Stimulated activated CD8-positive, alpha-beta memory T cell treated with anti-CD3 and anti-CD28 coated beads, Interleukin-7, amount 100 ng/mL, for 48 hours (primary cell): ENCODE data around the gene PAQR9.

Source experiments
- DNase-seq, 2 donors: peaks; one replicate each; pipeline ENCODE4 v3.0.0-alpha.2; 2020; ENCODE audit warnings: low read depth in 1 of 2; ENCODE audit errors: extremely low read depth in 1 of 2

The PAQR9 gene

DNA sequence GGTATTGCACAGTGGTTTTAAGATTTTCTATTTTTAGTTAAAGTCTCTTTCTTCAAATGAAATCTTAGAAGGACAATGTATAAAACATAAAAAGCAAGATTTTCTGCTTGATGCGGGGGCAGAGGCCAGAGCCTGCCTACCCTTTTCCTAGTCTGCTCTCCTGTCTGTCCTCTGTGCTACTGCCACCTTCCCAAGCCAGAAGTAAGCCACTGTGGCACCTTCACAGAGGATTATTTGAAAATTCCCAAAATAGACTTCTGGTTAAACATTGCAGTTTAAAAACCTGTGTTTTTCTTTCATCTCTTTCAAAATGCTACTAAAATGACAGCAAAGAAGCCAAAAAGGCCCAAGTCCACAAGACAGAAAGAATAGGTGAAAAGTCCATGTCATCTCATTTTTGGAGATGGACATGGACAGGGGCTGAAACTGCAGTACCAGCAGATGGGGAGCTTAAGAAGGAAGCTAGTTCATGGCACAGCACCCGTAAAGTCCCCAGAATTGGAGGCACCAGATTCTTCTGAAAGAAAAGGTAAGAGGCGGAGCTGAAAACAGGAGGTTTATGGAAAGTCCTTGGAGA, 37.0 kb downstream of the PAQR9 start:
- DNase-seq = no peak

DNA sequence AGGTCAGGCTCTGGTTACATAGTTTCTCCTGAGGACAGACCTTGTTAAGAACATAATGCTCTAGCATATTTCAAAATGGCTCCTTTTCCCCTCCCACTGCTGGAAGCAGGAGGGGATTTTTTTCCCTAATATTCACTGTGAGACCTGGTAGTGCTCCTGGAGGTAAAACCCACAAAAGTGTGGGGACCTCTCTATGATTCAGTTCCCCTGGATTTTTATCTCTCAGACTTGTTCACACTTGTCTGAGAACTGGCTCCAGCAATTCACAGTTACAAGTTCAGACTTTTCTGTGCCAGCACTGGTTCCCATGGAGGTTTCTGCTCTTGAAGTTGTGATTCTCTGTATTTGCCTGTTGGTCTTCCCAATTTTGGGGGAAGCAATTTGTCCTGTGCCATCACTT, 38.3 kb downstream of the PAQR9 start:
- no peak for DNase-seq

DNA sequence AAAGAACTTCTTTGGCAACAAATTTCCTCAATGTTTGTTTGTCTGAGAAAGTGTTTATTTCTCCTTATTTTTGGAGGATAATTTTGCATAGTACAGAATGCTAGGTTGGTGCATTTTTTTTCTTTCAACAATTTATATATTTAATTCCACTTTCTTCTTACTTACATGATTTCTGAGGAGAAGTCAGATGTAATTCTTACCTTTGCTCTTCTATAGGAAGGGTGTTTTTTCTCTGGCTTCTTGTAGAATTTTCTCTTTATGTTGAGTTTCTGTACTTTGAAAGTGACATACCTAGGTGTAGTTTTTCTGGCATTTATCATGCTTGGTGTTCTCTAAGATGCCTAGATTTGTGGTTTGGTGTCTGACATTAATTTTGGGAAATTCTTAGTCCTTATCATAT, 39.8 kb downstream of the PAQR9 start:
- no peak for DNase-seq

DNA sequence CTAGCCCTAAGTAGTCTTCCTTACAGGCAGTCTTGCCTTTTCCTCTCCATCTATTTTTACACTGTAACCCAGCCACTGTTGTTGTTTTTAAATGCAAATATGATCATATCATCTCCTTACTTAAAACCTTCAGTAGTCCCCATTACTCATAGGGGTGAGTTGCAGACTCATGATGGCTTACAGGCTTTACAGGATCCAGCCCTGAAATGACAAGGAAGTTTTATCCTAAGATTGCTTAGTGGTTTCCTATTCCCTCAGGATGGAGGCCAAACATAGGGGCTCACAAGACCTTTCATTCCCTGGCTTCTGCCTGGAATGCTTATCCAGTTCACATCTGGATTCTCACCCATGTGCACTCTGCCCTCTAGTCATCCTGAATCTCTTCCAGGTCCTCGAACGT, 46.9 kb downstream of the PAQR9 start:
- no peak for DNase-seq

DNA sequence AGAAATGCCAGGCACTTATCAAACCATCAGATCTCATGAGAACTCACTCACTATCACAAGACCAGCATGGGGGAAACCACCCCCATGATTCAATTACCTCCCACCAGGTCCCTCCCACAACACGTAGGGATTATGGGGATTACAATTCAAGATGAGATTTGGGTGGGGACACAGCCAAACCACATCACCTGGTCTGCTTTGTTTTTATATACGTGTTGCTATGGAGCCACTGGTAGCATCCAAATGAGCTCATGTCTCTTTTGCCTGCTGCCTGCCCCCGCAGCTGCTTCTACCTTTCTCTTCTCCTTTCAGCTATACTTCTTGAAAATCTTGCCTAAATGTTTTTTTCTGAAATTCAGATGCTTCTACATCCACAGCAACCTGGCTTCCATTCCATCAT, 47.8 kb downstream of the PAQR9 start:
- no peak for DNase-seq

DNA sequence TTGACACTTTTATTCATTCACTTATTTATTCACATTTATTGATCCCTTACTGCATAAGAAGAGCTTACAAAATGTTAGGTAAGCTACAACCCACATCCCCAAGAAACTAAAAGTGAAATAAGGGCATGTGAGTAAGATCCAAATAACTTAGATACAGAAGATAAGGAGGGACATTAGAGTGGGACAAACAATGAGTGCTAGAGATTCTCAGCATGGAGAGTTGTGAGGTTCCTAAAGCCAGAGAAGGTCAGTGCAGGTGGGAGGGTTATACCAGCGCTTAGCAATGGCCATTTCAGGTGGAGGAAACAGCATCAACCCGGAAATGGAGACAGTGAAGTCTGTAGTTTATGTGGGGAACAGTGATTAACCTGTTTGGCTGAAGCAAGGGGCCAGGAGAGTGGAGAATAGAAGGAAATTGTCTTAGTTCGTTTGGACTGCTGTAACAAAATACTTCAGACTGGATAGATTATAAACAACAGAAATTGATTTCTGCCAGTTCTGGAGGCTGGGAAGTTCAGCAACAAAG, 49.1 kb downstream of the PAQR9 start:
- DNase-seq = no peak

DNA sequence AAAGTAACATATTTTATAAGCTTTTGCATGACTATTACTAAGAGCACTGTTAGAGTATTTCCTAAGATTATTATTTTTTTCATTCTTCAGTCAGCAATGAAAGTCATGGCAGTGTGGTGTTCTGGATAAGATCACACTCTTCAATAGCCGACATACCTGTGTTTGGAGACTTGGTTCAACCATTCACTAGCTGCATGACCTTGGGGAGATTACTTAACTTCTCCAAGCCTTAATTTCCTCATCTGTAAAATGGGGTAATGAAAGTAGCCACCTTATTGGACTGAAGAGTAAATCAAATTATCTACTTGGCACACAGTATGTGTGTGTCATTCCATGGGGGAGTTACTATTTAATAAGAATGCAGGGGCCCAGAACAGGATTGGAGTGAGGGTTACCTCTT, 50.0 kb downstream of the PAQR9 start:
- no peak for DNase-seq

DNA sequence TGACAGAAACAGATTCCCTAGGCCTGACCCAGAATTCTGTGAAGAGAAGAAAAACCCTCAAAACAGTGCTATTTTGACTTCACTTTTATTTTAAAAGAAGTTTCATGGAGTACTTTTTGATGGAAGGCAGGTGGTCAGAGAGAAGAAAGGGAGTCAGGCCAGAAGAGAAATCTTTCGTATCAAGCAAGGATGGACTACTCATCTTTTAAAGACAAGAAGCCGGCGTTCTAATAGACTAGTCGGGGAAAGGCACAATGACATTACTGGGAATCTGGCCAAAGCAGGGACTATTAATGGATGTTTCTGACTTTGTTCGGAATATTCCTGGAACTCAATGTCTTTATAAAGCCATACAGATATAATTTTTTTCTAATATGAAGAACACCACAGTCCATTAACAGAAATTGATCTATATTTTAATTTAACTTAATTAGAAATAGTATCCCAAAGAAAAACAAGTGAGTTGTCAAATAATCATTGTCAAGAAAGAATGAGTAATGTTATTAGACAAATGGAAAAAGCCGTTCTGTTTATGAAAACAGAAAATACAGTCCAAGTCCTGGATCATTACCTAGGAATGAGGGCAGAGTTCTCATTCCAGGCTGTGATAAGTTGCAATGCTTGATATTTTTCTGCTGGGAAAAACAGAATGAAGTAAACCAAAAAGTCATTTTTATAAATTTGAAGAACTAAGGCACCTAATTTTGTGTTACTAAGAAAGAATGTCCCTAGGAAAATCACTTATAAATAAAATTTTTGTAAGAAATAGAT, 50.9 kb downstream of the PAQR9 start:
- DNase-seq = no peak
